ENCODE measurements around the gene METTL27.

GRCh38 chr7:73827567-73828106, 14.7 kb downstream of the METTL27 start:
- TF ChIP-seq CTCF (IDR thresholded peaks at IDR 0.05) (no peak), EZH2 (IDR thresholded peaks at IDR 0.05) (no peak), EZH2phosphoT487 (IDR thresholded peaks at IDR 0.05) (no peak)

Data from neural progenitor cell (in vitro differentiated cells).